ENCODE data around the gene HLA-DQB2. TPM values are rescaled to one million over a fixed set of nuclear protein-coding genes. Genes with fewer than 3 reads are reported as not detected.

Gene HLA-DQB2
- total RNA-seq, 1 donor from 2014 or later, result not detected

GRCh38 chr6:32709625-32710024 is 53.7 kb downstream of the HLA-DQB2 start:
- Mint-ChIP-seq H3K36me3 (ENCODE audit: unreplicated experiment) (no peaks in the 10 kb centered on the region), H3K27ac (ENCODE audit: unreplicated experiment) (no peak overlapping the region), H3K27me3 (ENCODE audit: unreplicated experiment) (peaks cover 32% of the 10 kb centered on the region), H3K4me1 (ENCODE audit: unreplicated experiment) (no peaks in the 10 kb centered on the region), H3K4me3 (ENCODE audit: unreplicated experiment) (no peak overlapping the region), H3K9me3 (ENCODE audit: unreplicated experiment) (peaks cover 3% of the 10 kb centered on the region)
- no peak for DNase-seq (ENCODE audit: extremely low spot score, unreplicated experiment)
- TF ChIP-seq, protein P1, sequence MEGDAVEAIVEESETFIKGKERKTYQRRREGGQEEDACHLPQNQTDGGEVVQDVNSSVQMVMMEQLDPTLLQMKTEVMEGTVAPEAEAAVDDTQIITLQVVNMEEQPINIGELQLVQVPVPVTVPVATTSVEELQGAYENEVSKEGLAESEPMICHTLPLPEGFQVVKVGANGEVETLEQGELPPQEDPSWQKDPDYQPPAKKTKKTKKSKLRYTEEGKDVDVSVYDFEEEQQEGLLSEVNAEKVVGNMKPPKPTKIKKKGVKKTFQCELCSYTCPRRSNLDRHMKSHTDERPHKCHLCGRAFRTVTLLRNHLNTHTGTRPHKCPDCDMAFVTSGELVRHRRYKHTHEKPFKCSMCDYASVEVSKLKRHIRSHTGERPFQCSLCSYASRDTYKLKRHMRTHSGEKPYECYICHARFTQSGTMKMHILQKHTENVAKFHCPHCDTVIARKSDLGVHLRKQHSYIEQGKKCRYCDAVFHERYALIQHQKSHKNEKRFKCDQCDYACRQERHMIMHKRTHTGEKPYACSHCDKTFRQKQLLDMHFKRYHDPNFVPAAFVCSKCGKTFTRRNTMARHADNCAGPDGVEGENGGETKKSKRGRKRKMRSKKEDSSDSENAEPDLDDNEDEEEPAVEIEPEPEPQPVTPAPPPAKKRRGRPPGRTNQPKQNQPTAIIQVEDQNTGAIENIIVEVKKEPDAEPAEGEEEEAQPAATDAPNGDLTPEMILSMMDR (IDR thresholded peaks at IDR 0.05), result no peak

Small RNAs within 50 kb of the gene (microRNA-seq; reads per million reads assigned to microRNA genes)
- not detected for gene MIR3135B (ENCODE audit: unreplicated experiment)

Other genes starting within 250 kb of the HLA-DQB2 start
- not detected in 2 replicates for gene HLA-DRB5, start 233.2 kb downstream of the HLA-DQB2 start, total RNA-seq
- not detected in 2 replicates for gene HLA-DRB1, start 173.7 kb downstream of the HLA-DQB2 start, total RNA-seq
- gene HLA-DQA1, start 126.1 kb downstream of the HLA-DQB2 start, total RNA-seq, result not detected in 2 replicates
- not detected in 2 replicates for gene HLA-DQB1, start 96.9 kb downstream of the HLA-DQB2 start, total RNA-seq
- gene HLA-DQA2, start 22.1 kb downstream of the HLA-DQB2 start, total RNA-seq, result not detected in 2 replicates
- 0.24 and 0.57 TPM in 2 replicates for gene HLA-DOB, start 53.5 kb upstream of the HLA-DQB2 start, total RNA-seq
- gene TAP2, start 75.2 kb upstream of the HLA-DQB2 start, total RNA-seq, result 50.1 and 51.9 TPM in 2 replicates
- gene PSMB8, start 80.5 kb upstream of the HLA-DQB2 start, total RNA-seq, result 66.1 and 68.8 TPM in 2 replicates
- gene TAP1, start 90.2 kb upstream of the HLA-DQB2 start, total RNA-seq, result 33.2 and 34.5 TPM in 2 replicates
- gene PSMB9, start 90.7 kb upstream of the HLA-DQB2 start, total RNA-seq, result 20.8 and 26.2 TPM in 2 replicates
- not detected in 2 replicates for gene HLA-DMB, start 177.5 kb upstream of the HLA-DQB2 start, total RNA-seq
- gene HLA-DMA, start 189.6 kb upstream of the HLA-DQB2 start, total RNA-seq, result 1.3 and 3.0 TPM in 2 replicates
- gene BRD2, start 205.1 kb upstream of the HLA-DQB2 start, total RNA-seq, result 166 and 168 TPM in 2 replicates
- not detected in 2 replicates for gene HLA-DOA, start 246.1 kb upstream of the HLA-DQB2 start, total RNA-seq